ENCODE data around the gene ADAM15.

- TF ChIP-seq, protein P1, sequence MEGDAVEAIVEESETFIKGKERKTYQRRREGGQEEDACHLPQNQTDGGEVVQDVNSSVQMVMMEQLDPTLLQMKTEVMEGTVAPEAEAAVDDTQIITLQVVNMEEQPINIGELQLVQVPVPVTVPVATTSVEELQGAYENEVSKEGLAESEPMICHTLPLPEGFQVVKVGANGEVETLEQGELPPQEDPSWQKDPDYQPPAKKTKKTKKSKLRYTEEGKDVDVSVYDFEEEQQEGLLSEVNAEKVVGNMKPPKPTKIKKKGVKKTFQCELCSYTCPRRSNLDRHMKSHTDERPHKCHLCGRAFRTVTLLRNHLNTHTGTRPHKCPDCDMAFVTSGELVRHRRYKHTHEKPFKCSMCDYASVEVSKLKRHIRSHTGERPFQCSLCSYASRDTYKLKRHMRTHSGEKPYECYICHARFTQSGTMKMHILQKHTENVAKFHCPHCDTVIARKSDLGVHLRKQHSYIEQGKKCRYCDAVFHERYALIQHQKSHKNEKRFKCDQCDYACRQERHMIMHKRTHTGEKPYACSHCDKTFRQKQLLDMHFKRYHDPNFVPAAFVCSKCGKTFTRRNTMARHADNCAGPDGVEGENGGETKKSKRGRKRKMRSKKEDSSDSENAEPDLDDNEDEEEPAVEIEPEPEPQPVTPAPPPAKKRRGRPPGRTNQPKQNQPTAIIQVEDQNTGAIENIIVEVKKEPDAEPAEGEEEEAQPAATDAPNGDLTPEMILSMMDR (IDR thresholded peaks at IDR 0.05): no peak
- TF ChIP-seq POLR2A (IDR thresholded peaks at IDR 0.05): no peak
These were observed 13.8 kb downstream of the ADAM15 start for GRCh38 chr1:155064832-155065429.

All from breast epithelium (tissue), 3 donors.